Keratinocyte (primary cell): ENCODE measurements around the gene TET2. TPM values are rescaled to one million over a fixed set of nuclear protein-coding genes. Genes with fewer than 3 reads are reported as not detected.

Experiments
- DNase-seq: peaks from one replicate; pipeline ENCODE4 v3.0.0-alpha.2; 2011; ENCODE audit warnings: low read depth, missing footprints, low spot score
- FAIRE-seq: peaks from 2 replicates; lab custom pipeline; 2011; peaks lifted over from hg19 to GRCh38; lab: Jason Lieb, UNC
- H2AFZ ChIP-seq: 2 replicates; pipeline ENCODE4 v1.6.0; 2012; ENCODE audit warnings: low read length, control low read depth, inconsistent platforms; ENCODE audit not compliant: control insufficient read depth
- H3K27ac ChIP-seq: 2 replicates; pipeline ENCODE4 v1.5.1; 2011; ENCODE audit warnings: low read length; ENCODE audit not compliant: control insufficient read depth, insufficient read depth
- H3K27me3 ChIP-seq: 3 replicates; pipeline ENCODE4 v1.6.0; 2011; ENCODE audit warnings: low read length; ENCODE audit not compliant: control insufficient read depth, insufficient read depth; ENCODE audit errors: extremely low read depth
- H3K36me3 ChIP-seq, 2 experiments: 2 replicates in 1 of 2; 3 replicates in 1 of 2; pipeline ENCODE4 v1.5.1; 2011; ENCODE audit warnings: low read length in 2 of 2, mild to moderate bottlenecking in 1 of 2; ENCODE audit not compliant: control insufficient read depth in 2 of 2, insufficient read depth in 2 of 2; ENCODE audit errors: extremely low read depth in 1 of 2
- H3K4me1 ChIP-seq: 3 replicates; pipeline ENCODE4 v1.5.1; 2011; ENCODE audit warnings: low read length; ENCODE audit not compliant: control insufficient read depth, insufficient read depth; ENCODE audit errors: extremely low read depth
- H3K4me2 ChIP-seq: 3 replicates; pipeline ENCODE4 v1.6.0; 2011; ENCODE audit warnings: low read depth, low read length; ENCODE audit not compliant: control insufficient read depth, insufficient read depth; ENCODE audit errors: extremely low read depth
- H3K4me3 ChIP-seq, 3 experiments: fragments of 200-600 bp in 1 of 3; sonication (generic) in 1 of 3; 2 replicates in 2 of 3; 3 replicates in 1 of 3; pipeline ENCODE4 v1.5.1; 2011 to 2016; ENCODE audit warnings: low read length in 3 of 3, mild to moderate bottlenecking in 3 of 3, control low read depth in 2 of 3, inconsistent platforms in 1 of 3, low read depth in 1 of 3, mixed read lengths in 1 of 3, mixed run types in 1 of 3, moderate library complexity in 1 of 3; ENCODE audit not compliant: control insufficient read depth in 2 of 3, insufficient read depth in 2 of 3; ENCODE audit errors: extremely low read depth in 1 of 3
- H3K79me2 ChIP-seq: 2 replicates; pipeline ENCODE4 v1.6.0; 2012; ENCODE audit warnings: low read length; ENCODE audit not compliant: control insufficient read depth, insufficient read depth
- H3K9ac ChIP-seq: 3 replicates; pipeline ENCODE4 v1.6.0; 2011; ENCODE audit warnings: low read length; ENCODE audit not compliant: control insufficient read depth, insufficient read depth; ENCODE audit errors: extremely low read depth
- H3K9me1 ChIP-seq: 3 replicates; pipeline ENCODE4 v1.6.0; 2011; ENCODE audit warnings: low read length; ENCODE audit not compliant: control insufficient read depth, insufficient read depth; ENCODE audit errors: extremely low read depth
- H3K9me3 ChIP-seq: 2 replicates; pipeline ENCODE4 v1.5.1; 2012; ENCODE audit warnings: low read depth, low read length; ENCODE audit not compliant: control insufficient read depth
- H4K20me1 ChIP-seq: 3 replicates; pipeline ENCODE4 v1.6.0; 2011; ENCODE audit warnings: low read length; ENCODE audit not compliant: control insufficient read depth, insufficient read depth; ENCODE audit errors: extremely low read depth
- EZH2 ChIP-seq: IDR thresholded peaks from one replicate; pipeline ENCODE4 v1.6.1; 2012; ENCODE audit warnings: inconsistent platforms, mild to moderate bottlenecking, low read length, moderate library complexity
- dilution Hi-C: fragments of 300-500 bp; cut with MboI; formaldehyde crosslinking; loops from one replicate; pipeline ENCODE4 v1.7.0; 2020; ENCODE audit warnings: low sequenced_read_pairs; ENCODE audit not compliant: extremely low pct_ligation_motif_present
- polyA plus RNA-seq, 5 experiments: library from polyadenylated mRNA; depleted of rRNA in 3 of 5; stranded (reverse) in 3 of 5; stranded (forward) in 1 of 5; unstranded in 1 of 5; fragments of >200 nt; gene quantifications; 1 replicate in 1 of 5; 2 replicates in 3 of 5; 3 replicates in 1 of 5; pipeline versions ENCODE4 v1.2.1 to v1.2.3, GENCODE V29; 2011 to 2012; ENCODE audit warnings: missing spikeins in 2 of 5, low read depth in 1 of 5, low replicate concordance in 1 of 5
- TF ChIP-seq, protein P1 (sequence below), 3 experiments: IDR thresholded peaks in 1 of 3; conservative IDR thresholded peaks in 1 of 3; optimal IDR thresholded peaks in 1 of 3; 2 replicates in 2 of 3; 3 replicates in 1 of 3; pipeline versions ENCODE3 to v1.5.1; 2011; ENCODE audit warnings: low read length in 3 of 3, mild to moderate bottlenecking in 3 of 3, moderate library complexity in 2 of 3, control low read depth in 1 of 3, inconsistent platforms in 1 of 3; ENCODE audit not compliant: insufficient read depth in 2 of 3; ENCODE audit errors: extremely low read depth in 1 of 3

TET2 gene
- polyA plus RNA-seq, 1 donor (not counting 4 experiments of a cell fraction or from before 2014, with no cell fraction given): 9.6 TPM

DNA sequence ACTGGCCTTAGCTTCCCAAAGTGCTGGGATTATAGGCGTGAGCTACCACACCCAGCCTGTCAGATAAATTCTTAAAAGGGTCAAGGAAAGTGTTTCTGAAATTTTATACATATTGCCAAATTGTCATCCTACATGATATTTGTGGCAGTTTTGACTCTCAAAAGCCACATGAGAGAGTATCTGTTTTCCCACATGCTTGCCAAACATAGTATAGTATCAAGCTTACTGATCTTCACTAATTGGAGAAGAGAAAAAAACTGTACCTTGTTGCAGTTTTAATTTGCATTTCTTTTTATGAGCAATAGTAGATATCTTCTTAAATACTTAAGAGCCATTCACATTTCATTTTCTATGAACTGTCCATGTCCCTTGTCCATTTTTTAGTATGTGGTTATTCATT, 83.6 kb downstream of the TET2 start:
- Histone ChIP-seq H3K36me3 (peaks cover 3 to 8% of the 10 kb centered on the region in 2 experiments), H3K4me1 (no peaks in the 10 kb centered on the region), H4K20me1 (no peaks in the 10 kb centered on the region), H3K79me2 (peaks cover 6% of the 10 kb centered on the region), H3K9ac (no peak overlapping the region), H3K4me2 (no peak overlapping the region), H3K4me3 (no peak overlapping the region), H3K9me1 (no peaks in the 10 kb centered on the region), H3K27me3 (no peaks in the 10 kb centered on the region), H3K27ac (no peak overlapping the region), H2AFZ (no peak overlapping the region), H3K9me3 (no peaks in the 10 kb centered on the region)
- DNase-seq (no peak), FAIRE-seq (no peak)
- dilution Hi-C loops: no loop called here
- TF ChIP-seq, protein P1, sequence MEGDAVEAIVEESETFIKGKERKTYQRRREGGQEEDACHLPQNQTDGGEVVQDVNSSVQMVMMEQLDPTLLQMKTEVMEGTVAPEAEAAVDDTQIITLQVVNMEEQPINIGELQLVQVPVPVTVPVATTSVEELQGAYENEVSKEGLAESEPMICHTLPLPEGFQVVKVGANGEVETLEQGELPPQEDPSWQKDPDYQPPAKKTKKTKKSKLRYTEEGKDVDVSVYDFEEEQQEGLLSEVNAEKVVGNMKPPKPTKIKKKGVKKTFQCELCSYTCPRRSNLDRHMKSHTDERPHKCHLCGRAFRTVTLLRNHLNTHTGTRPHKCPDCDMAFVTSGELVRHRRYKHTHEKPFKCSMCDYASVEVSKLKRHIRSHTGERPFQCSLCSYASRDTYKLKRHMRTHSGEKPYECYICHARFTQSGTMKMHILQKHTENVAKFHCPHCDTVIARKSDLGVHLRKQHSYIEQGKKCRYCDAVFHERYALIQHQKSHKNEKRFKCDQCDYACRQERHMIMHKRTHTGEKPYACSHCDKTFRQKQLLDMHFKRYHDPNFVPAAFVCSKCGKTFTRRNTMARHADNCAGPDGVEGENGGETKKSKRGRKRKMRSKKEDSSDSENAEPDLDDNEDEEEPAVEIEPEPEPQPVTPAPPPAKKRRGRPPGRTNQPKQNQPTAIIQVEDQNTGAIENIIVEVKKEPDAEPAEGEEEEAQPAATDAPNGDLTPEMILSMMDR (optimal IDR thresholded peaks at IDR 0.05 in 1 of 3, IDR thresholded peaks at IDR 0.05 in 1 of 3, conservative IDR thresholded peaks at IDR 0.05 in 1 of 3; ENCODE audit: extremely low read depth in 1 of 3, insufficient read depth in 2 of 3, low read length in 3 of 3): no peak
- TF ChIP-seq EZH2: no peak

DNA sequence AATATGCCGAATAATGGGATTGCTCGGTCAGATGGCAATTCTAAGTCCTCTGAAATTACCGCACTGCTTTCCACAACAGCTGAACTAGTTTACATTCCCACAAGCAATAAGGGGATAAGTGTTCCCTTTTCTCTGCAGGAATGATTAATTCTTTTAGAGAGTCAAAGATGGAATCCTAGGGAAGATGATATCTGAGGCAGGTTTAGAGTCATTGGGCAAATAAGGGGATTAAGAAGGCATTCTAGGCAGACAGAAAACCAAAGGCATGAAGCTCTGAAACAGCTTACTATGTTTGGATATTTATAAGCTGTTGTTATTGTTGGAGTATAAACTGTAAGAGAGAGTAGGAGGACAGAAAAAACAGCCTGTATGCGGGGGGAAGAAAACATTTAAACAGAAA, 85.7 kb downstream of the TET2 start:
- Histone ChIP-seq H4K20me1 (no peaks in the 10 kb centered on the region), H3K4me1 (no peaks in the 10 kb centered on the region), H3K4me3 (no peak overlapping the region), H3K27me3 (no peaks in the 10 kb centered on the region), H3K27ac (no peak overlapping the region), H3K9ac (no peak overlapping the region), H3K9me1 (no peaks in the 10 kb centered on the region), H3K36me3 (peaks cover 6 to 15% of the 10 kb centered on the region in 2 experiments), H3K79me2 (no peaks in the 10 kb centered on the region), H3K9me3 (no peaks in the 10 kb centered on the region), H2AFZ (no peak overlapping the region), H3K4me2 (no peak overlapping the region)
- FAIRE-seq (no peak), DNase-seq (no peak)
- TF ChIP-seq, protein P1 (optimal IDR thresholded peaks at IDR 0.05 in 1 of 3, IDR thresholded peaks at IDR 0.05 in 1 of 3, conservative IDR thresholded peaks at IDR 0.05 in 1 of 3; ENCODE audit: extremely low read depth in 1 of 3, insufficient read depth in 2 of 3, low read length in 3 of 3): no peak
- no peak for TF ChIP-seq EZH2
- dilution Hi-C loops: no loop called here
